H9 (cell line): ENCODE measurements around the gene ESPNL. TPM values are rescaled to one million over a fixed set of nuclear protein-coding genes. Genes with fewer than 3 reads are reported as not detected.
A peak's percentile ranks its signal among the peaks of the same experiment; 100 is the strongest.

Experiments
- DNase-seq: peaks from one replicate; pipeline ENCODE4 v3.0.0-alpha.2; 2017
- H2AFZ ChIP-seq: one replicate; pipeline ENCODE4 v1.6.1; 2013; ENCODE audit warnings: mild to moderate bottlenecking, low read length, control low read depth, moderate library complexity
- H2AK5ac ChIP-seq: 2 replicates; pipeline ENCODE4 v1.6.1; 2013; ENCODE audit warnings: low read length, control low read depth, mixed read lengths; ENCODE audit not compliant: insufficient read length
- H2BK120ac ChIP-seq: one replicate; pipeline ENCODE4 v1.6.1; 2013; ENCODE audit warnings: low read depth, mild to moderate bottlenecking, low read length, control low read depth, inconsistent platforms; ENCODE audit not compliant: poor library complexity, severe bottlenecking
- H2BK12ac ChIP-seq: 2 replicates; pipeline ENCODE4 v1.6.1; 2013; ENCODE audit warnings: low read length, control low read depth, mixed read lengths, low read depth; ENCODE audit not compliant: insufficient read length
- H2BK15ac ChIP-seq: 2 replicates; pipeline ENCODE4 v1.6.1; 2013; ENCODE audit warnings: low read depth, low read length, control low read depth
- H2BK20ac ChIP-seq: one replicate; pipeline ENCODE4 v1.6.1; 2013; ENCODE audit warnings: low read depth, mild to moderate bottlenecking, low read length, control low read depth, inconsistent platforms; ENCODE audit not compliant: poor library complexity, severe bottlenecking
- H2BK5ac ChIP-seq: 2 replicates; pipeline ENCODE4 v1.6.1; 2013; ENCODE audit warnings: low read length, control low read depth, mixed read lengths; ENCODE audit not compliant: insufficient read length
- H3K14ac ChIP-seq: 2 replicates; pipeline ENCODE4 v1.6.1; 2013; ENCODE audit warnings: low read length, control low read depth; ENCODE audit not compliant: insufficient read depth
- H3K18ac ChIP-seq: 2 replicates; pipeline ENCODE4 v1.6.1; 2013; ENCODE audit warnings: low read depth, mild to moderate bottlenecking, mixed read lengths, low read length, control low read depth; ENCODE audit not compliant: insufficient read length
- H3K23ac ChIP-seq: 2 replicates; pipeline ENCODE4 v1.6.1; 2013; ENCODE audit warnings: low read length, control low read depth, mixed read lengths, low read depth; ENCODE audit not compliant: insufficient read length
- H3K23me2 ChIP-seq: 2 replicates; pipeline ENCODE4 v1.6.1; 2013; ENCODE audit warnings: low read depth, mild to moderate bottlenecking, mixed read lengths, low read length, control low read depth; ENCODE audit not compliant: insufficient read length, poor library complexity, severe bottlenecking
- H3K27ac ChIP-seq: 2 replicates; pipeline ENCODE4 v1.5.1; 2013; ENCODE audit warnings: low read length, control low read depth, mixed read lengths, low read depth; ENCODE audit not compliant: insufficient read length
- H3K27me3 ChIP-seq: 2 replicates; pipeline ENCODE4 v1.6.1; 2013; ENCODE audit warnings: low read length, control low read depth, inconsistent platforms; ENCODE audit not compliant: insufficient read depth
- H3K4ac ChIP-seq: 2 replicates; pipeline ENCODE4 v1.6.1; 2013; ENCODE audit warnings: low read depth, mild to moderate bottlenecking, control low read depth, inconsistent platforms, low read length, moderate library complexity
- H3K4me1 ChIP-seq: 2 replicates; pipeline ENCODE4 v1.6.1; 2013; ENCODE audit warnings: low read length, control low read depth, inconsistent platforms; ENCODE audit not compliant: insufficient read depth
- H3K4me2 ChIP-seq: 2 replicates; pipeline ENCODE4 v1.6.1; 2013; ENCODE audit warnings: low read length, control low read depth, mixed read lengths; ENCODE audit not compliant: insufficient read length, insufficient read depth
- H3K56ac ChIP-seq: 2 replicates; pipeline ENCODE4 v1.6.1; 2013; ENCODE audit warnings: low read depth, mild to moderate bottlenecking, mixed read lengths, low read length, control low read depth; ENCODE audit not compliant: insufficient read length
- H3K79me1 ChIP-seq: 2 replicates; pipeline ENCODE4 v1.6.1; 2013; ENCODE audit warnings: low read depth, mild to moderate bottlenecking, moderate library complexity, low read length, control low read depth, inconsistent platforms; ENCODE audit not compliant: insufficient read depth, poor library complexity, severe bottlenecking
- H3K79me2 ChIP-seq: 2 replicates; pipeline ENCODE4 v1.6.1; 2013; ENCODE audit warnings: low read length, control low read depth, inconsistent platforms; ENCODE audit not compliant: insufficient read depth
- H3K9ac ChIP-seq: 2 replicates; pipeline ENCODE4 v1.6.1; 2013; ENCODE audit warnings: low read length, control low read depth, mixed read lengths; ENCODE audit not compliant: insufficient read length; ENCODE audit errors: extremely low read depth
- H3K9me3 ChIP-seq: one replicate; pipeline ENCODE4 v1.6.1; 2013; ENCODE audit warnings: low read depth, low read length, inconsistent platforms; ENCODE audit not compliant: control insufficient read depth
- H3T11ph ChIP-seq: one replicate; pipeline ENCODE4 v1.6.1; 2013; ENCODE audit warnings: mild to moderate bottlenecking, low read length, control low read depth, inconsistent platforms
- H4K20me1 ChIP-seq: one replicate; pipeline ENCODE4 v1.6.1; 2013; ENCODE audit not compliant: control insufficient read depth, insufficient read length, insufficient read depth
- H4K5ac ChIP-seq: 2 replicates; pipeline ENCODE4 v1.6.1; 2013; ENCODE audit warnings: low read depth, mild to moderate bottlenecking, mixed read lengths, low read length, control low read depth; ENCODE audit not compliant: insufficient read length
- H4K8ac ChIP-seq: replicated peaks from 2 replicates; pipeline ENCODE4 v1.6.1; 2013; ENCODE audit warnings: low read length, control low read depth, mixed read lengths, low read depth; ENCODE audit not compliant: insufficient read length
- H4K91ac ChIP-seq: 2 replicates; pipeline ENCODE4 v1.6.1; 2013; ENCODE audit warnings: low read depth, mild to moderate bottlenecking, moderate library complexity, mixed read lengths, low read length, control low read depth; ENCODE audit not compliant: insufficient read length
- H3K27ac Mint-ChIP-seq, 3 experiments: 2 replicates in 2 of 3; 3 replicates in 1 of 3; pipeline ENCODE4 v1.8.0; 2020 to 2021; ENCODE audit warnings: mixed read lengths in 3 of 3, mild to moderate bottlenecking in 1 of 3, moderate library complexity in 1 of 3
- H3K27me3 Mint-ChIP-seq: 2 replicates; pipeline ENCODE4 v1.8.0; 2021; ENCODE audit warnings: low read depth, mild to moderate bottlenecking, moderate library complexity, mixed read lengths
- H3K36me3 Mint-ChIP-seq, 3 experiments: 2 replicates in 2 of 3; 3 replicates in 1 of 3; pipeline ENCODE4 v1.8.0; 2020 to 2021; ENCODE audit warnings: low read depth in 3 of 3, mixed read lengths in 3 of 3; ENCODE audit not compliant: insufficient read depth in 1 of 3
- H3K4me1 Mint-ChIP-seq, 2 experiments: 2 replicates each; pipeline ENCODE4 v1.8.0; 2020; ENCODE audit warnings: mixed read lengths in 2 of 2
- H3K4me3 Mint-ChIP-seq, 2 experiments: 2 replicates in 1 of 2; 3 replicates in 1 of 2; pipeline ENCODE4 v1.8.0; 2020 to 2021; ENCODE audit warnings: mild to moderate bottlenecking in 2 of 2, mixed read lengths in 2 of 2, moderate library complexity in 1 of 2
- H3K9me3 Mint-ChIP-seq, 2 experiments: 2 replicates in 1 of 2; 3 replicates in 1 of 2; pipeline ENCODE4 v1.8.0; 2020; ENCODE audit warnings: mild to moderate bottlenecking in 2 of 2, mixed read lengths in 2 of 2, moderate library complexity in 1 of 2
- WGBS: extraction: QIAGEN DNeasy Blood & Tissue Kit; methylation state at CpG from one replicate; pipeline ENCODE4 v1.1.7; 2013; ENCODE audit warnings: missing lambda C conversion rate, low lambda C conversion rate, mixed read lengths; ENCODE audit not compliant: insufficient read length; ENCODE audit errors: extremely low coverage; 5-methylcytosine and 5-hydroxymethylcytosine counted together
- total RNA-seq: library from RNA; stranded (reverse); gene quantifications from 2 replicates; pipeline ENCODE4 v1.2.1, GENCODE V29; 2021
- TF ChIP-seq, protein P1 (sequence below): fragments of 200-600 bp; sonication (generic); conservative IDR thresholded peaks from 3 replicates; pipeline ENCODE4 v1.8.0; 2021; ENCODE audit warnings: antibody characterized with exemption, mild to moderate bottlenecking

ESPNL gene
- total RNA-seq, 1 experiment from 2014 or later = 0.17 TPM

DNA sequence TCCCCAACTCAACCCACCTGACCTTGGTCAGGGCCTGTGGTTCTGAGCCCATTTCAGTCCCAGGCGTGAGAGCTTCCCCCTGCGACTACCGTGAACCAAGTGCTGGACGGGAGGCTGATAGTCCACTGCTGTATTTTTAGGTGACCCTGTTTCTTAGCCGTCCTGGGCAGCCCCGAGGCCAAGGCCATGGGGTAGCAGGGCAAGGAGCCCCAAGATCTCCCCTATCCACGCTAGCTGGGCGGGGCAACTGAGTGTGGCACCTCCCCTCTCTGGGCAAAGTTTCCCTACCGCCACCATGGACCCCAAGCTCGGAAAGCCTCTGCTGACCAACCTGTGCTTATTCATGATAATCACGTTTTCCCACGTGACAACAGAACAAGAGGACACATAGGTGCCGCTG, 37.7 kb downstream of the ESPNL start:
- peaks cover 2% of the 10 kb centered on the region for H4K20me1 ChIP-seq

More for the DNA sequence above, 37.7 kb downstream of the ESPNL start:
- H2BK15ac ChIP-seq = no peak overlapping the region
- DNase-seq = no peak
- H2BK120ac ChIP-seq = no peak overlapping the region
- no peak overlapping the region for H4K91ac ChIP-seq
- no peak overlapping the region for H3K23ac ChIP-seq
- no peak overlapping the region for H3K4me3 Mint-ChIP-seq
- H3K9ac ChIP-seq = no peak overlapping the region
- H3K9me3 Mint-ChIP-seq = no peaks in the 10 kb centered on the region
- no peak overlapping the region for H3K56ac ChIP-seq
- no peak overlapping the region for H2BK5ac ChIP-seq
- H3K27ac Mint-ChIP-seq = peak overlapping the region in 1 of 3 experiments; percentile 85; a peak in 1 of 7 replicates
- H2BK12ac ChIP-seq = no peak overlapping the region
- no peaks in the 10 kb centered on the region for H3K4me1 Mint-ChIP-seq
- H3K23me2 ChIP-seq = no peaks in the 10 kb centered on the region
- H3K9me3 ChIP-seq = no peaks in the 10 kb centered on the region
- H3K4ac ChIP-seq = no peak overlapping the region
- H3K27me3 ChIP-seq = no peaks in the 10 kb centered on the region
- TF ChIP-seq, protein P1, sequence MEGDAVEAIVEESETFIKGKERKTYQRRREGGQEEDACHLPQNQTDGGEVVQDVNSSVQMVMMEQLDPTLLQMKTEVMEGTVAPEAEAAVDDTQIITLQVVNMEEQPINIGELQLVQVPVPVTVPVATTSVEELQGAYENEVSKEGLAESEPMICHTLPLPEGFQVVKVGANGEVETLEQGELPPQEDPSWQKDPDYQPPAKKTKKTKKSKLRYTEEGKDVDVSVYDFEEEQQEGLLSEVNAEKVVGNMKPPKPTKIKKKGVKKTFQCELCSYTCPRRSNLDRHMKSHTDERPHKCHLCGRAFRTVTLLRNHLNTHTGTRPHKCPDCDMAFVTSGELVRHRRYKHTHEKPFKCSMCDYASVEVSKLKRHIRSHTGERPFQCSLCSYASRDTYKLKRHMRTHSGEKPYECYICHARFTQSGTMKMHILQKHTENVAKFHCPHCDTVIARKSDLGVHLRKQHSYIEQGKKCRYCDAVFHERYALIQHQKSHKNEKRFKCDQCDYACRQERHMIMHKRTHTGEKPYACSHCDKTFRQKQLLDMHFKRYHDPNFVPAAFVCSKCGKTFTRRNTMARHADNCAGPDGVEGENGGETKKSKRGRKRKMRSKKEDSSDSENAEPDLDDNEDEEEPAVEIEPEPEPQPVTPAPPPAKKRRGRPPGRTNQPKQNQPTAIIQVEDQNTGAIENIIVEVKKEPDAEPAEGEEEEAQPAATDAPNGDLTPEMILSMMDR = no peak
- no peak overlapping the region for H4K5ac ChIP-seq
- H3K18ac ChIP-seq = no peak overlapping the region
- H3K14ac ChIP-seq = no peak overlapping the region
- H3K79me1 ChIP-seq = no peaks in the 10 kb centered on the region
- H2BK20ac ChIP-seq = no peak overlapping the region
- no peak overlapping the region for H3K4me2 ChIP-seq
- H3K36me3 Mint-ChIP-seq = no peaks in the 10 kb centered on the region
- H3K27ac ChIP-seq = no peak overlapping the region
- no peaks in the 10 kb centered on the region; the same call in 1 of the 2 replicates for H3K27me3 Mint-ChIP-seq
- H2AFZ ChIP-seq = no peak overlapping the region
- H2AK5ac ChIP-seq = no peak overlapping the region
- no CpG with 5 or more reads among the region's 13 CpGs for whole genome bisulfite sequencing
- no peaks in the 10 kb centered on the region for H3K4me1 ChIP-seq
- no peak overlapping the region for H3T11ph ChIP-seq
- no peaks in the 10 kb centered on the region for H3K79me2 ChIP-seq
- no peak overlapping the region for H4K8ac ChIP-seq
